ENCODE results near the gene HCCS.

Gene HCCS

DNA sequence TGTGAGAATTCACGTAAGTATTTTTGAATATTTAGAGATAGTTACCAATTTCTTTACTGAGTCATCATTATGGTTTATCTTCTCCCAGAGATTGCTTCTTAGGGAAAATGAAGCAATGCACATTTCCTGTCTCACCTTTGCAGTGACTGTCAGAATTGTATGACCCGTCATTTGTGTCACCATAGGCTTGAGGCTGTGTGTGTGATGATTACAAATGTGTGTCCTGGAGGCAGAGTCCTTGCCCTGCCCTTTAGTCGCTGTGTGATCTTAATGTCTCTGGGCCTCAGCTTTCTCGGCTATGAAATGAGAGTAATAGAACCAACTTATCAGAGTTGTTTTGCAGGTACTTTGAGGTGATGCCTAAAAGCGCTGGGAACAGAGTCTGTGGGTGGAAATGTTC lies 13.9 kb downstream of the HCCS start:
- Histone ChIP-seq H3K27ac (ENCODE audit: low read length) (no peak overlapping the region), H3K9me3 (ENCODE audit: insufficient read depth, low read depth, low read length) (no peaks in the 10 kb centered on the region), H3K4me1 (ENCODE audit: insufficient read depth, low read length) (no peaks in the 10 kb centered on the region), H3K9ac (ENCODE audit: low read depth, low read length) (no peak overlapping the region), H3K36me3 (ENCODE audit: insufficient read depth, low read depth, low read length) (peaks cover 30% of the 10 kb centered on the region; the same call in 1 of the 2 replicates), H3K27me3 (ENCODE audit: insufficient read depth, low read length) (no peaks in the 10 kb centered on the region), H3K4me3 (ENCODE audit: low read length) (no peak overlapping the region)

DNA sequence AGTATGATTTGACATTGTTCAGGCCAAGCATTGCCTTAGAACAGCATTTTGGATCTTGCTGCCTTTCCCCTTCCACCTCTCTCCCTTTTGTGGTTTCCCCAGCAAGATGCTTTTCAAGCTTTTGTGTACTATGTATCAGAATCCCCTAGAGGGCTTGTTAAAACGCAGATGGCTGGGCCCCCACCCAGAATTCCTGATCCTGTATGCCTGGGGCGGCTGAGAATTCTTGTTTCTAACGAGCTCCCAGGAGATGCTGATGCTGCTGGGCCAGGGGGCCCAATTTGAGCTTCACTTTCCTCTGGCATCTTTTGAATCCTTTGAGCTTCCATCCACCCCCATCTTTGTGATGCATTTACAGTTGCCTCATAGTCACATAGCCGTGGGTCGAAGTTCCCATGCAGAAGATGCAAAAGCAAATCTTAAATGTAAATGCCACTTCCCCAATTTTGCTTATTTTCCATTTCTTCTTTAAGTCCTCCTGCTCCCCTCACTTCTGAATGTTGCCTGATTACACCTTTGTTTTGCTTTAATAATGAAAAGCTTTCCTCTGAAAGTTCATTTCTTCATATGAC lies 18.5 kb downstream of the HCCS start:
- Histone ChIP-seq H3K4me1 (ENCODE audit: insufficient read depth, low read length) (no peaks in the 10 kb centered on the region), H3K9ac (ENCODE audit: low read depth, low read length) (no peak overlapping the region), H3K9me3 (ENCODE audit: insufficient read depth, low read depth, low read length) (no peaks in the 10 kb centered on the region), H3K27me3 (ENCODE audit: insufficient read depth, low read length) (no peaks in the 10 kb centered on the region), H3K27ac (ENCODE audit: low read length) (no peak overlapping the region), H3K4me3 (ENCODE audit: low read length) (no peak overlapping the region), H3K36me3 (ENCODE audit: insufficient read depth, low read depth, low read length) (no peaks in the 10 kb centered on the region)

DNA sequence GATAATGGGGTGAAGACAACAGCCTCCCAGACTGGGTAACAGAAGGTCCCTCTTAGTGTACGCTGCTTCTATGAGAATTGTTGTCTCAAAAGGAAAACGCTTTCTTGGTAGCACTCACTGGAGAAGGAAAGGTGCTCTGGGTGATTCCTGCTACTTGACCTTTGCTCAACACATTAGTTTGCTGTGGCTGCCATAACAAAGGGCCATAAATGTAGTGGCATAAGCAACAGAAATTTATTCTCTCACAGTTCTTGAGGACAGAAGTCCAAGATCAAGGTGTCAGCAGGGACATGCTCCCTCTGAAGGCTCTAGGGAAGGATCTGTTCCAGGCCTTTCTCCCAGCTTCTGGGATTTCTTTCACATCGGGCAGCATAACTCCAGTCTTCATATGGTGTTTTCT lies 19.0 kb downstream of the HCCS start:
- H3K4me1 ChIP-seq (ENCODE audit: insufficient read depth, low read length): no peaks in the 10 kb centered on the region
- H3K9ac ChIP-seq (ENCODE audit: low read depth, low read length): no peak overlapping the region
- no peaks in the 10 kb centered on the region for H3K36me3 ChIP-seq (ENCODE audit: insufficient read depth, low read depth, low read length)
- H3K9me3 ChIP-seq (ENCODE audit: insufficient read depth, low read depth, low read length): no peaks in the 10 kb centered on the region
- no peak overlapping the region for H3K27ac ChIP-seq (ENCODE audit: low read length)
- no peaks in the 10 kb centered on the region for H3K27me3 ChIP-seq (ENCODE audit: insufficient read depth, low read length)
- no peak overlapping the region for H3K4me3 ChIP-seq (ENCODE audit: low read length)

DNA sequence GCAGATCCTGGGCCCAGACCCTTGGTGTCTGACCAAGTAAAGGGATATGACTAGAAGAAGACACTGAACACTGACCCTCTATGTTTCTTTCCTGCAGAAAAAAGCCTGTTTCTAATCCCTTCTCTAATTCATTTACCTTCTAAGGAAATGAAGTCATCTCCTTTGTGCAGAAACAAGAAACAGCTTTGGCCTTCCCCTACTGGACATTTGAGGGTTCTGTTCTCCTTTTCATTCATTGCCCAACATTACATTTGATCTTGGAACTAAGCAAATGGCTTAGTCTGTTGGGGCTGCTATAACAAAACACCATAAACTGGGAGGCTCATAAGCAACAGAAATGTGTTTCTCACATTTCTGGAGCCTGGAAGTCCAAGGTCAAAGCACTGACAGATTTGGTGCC lies 20.0 kb downstream of the HCCS start:
- no peak overlapping the region for H3K27ac ChIP-seq (ENCODE audit: low read length)
- H3K9ac ChIP-seq (ENCODE audit: low read depth, low read length): no peak overlapping the region
- H3K36me3 ChIP-seq (ENCODE audit: insufficient read depth, low read depth, low read length): no peaks in the 10 kb centered on the region
- no peaks in the 10 kb centered on the region for H3K9me3 ChIP-seq (ENCODE audit: insufficient read depth, low read depth, low read length)
- no peaks in the 10 kb centered on the region for H3K4me1 ChIP-seq (ENCODE audit: insufficient read depth, low read length)
- H3K4me3 ChIP-seq (ENCODE audit: low read length): no peak overlapping the region
- no peaks in the 10 kb centered on the region for H3K27me3 ChIP-seq (ENCODE audit: insufficient read depth, low read length)

DNA sequence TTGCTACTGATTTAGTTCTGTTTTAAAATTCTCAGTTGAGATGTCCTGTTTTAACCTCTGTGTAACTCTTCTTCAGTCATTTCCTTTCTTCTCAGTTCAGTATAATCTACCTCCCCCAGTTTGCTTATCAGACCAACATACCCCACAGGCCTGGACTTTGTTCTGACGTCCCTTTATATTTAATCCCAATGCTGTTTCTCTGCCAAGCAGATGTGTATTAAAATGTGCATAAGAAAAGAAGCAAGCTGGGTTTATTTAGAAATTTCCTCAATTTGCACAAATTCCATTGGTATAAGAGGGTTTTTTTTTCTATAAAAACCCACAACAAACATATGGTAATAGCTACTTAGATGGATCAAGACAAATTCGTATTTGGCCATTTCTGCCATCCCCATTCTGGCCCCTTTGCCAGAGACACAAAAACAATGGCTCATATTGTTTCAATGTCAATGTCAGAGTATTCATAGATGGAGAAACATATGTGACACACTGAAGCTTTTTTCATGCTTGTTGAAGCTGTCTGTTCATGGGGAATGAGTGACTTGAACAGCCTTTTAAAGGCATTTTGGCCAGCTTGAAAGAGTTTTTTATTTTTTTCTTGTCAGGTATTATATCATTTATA lies 24.5 kb downstream of the HCCS start:
- Histone ChIP-seq H3K9ac (ENCODE audit: low read depth, low read length) (no peak overlapping the region), H3K27me3 (ENCODE audit: insufficient read depth, low read length) (no peaks in the 10 kb centered on the region), H3K27ac (ENCODE audit: low read length) (no peak overlapping the region), H3K36me3 (ENCODE audit: insufficient read depth, low read depth, low read length) (no peaks in the 10 kb centered on the region), H3K9me3 (ENCODE audit: insufficient read depth, low read depth, low read length) (no peaks in the 10 kb centered on the region), H3K4me3 (ENCODE audit: low read length) (no peak overlapping the region), H3K4me1 (ENCODE audit: insufficient read depth, low read length) (no peaks in the 10 kb centered on the region)

DNA sequence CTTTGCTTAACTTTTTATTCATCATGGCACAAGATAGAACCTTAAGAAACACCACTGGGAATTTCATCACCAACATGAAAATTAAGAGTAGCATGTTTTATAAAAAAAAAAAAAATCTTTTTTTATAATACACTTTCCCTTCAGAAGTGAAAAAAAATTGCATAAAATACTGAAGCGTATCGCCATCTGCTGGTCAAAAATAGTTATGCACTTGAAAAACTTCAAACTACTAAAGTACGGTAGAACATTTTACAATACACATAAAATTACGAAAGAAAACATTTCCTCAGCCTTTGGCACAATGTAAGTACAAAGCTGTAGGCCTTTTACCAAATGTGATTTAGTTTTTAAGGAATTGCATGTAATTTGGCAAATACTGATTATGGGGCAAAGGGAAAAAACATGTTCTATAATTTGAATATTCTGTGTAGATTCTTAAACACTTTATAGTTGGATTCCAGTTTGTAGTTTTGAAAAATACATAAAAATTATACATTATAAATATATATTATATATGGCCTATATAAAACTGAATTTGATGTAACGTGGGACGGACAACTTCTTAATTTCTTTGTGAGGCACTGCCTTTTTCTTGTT lies 26.5 kb downstream of the HCCS start:
- Histone ChIP-seq H3K9ac (ENCODE audit: low read depth, low read length) (no peak overlapping the region), H3K4me3 (ENCODE audit: low read length) (no peak overlapping the region), H3K9me3 (ENCODE audit: insufficient read depth, low read depth, low read length) (no peaks in the 10 kb centered on the region), H3K27me3 (ENCODE audit: insufficient read depth, low read length) (no peaks in the 10 kb centered on the region), H3K36me3 (ENCODE audit: insufficient read depth, low read depth, low read length) (no peaks in the 10 kb centered on the region), H3K27ac (ENCODE audit: low read length) (no peak overlapping the region), H3K4me1 (ENCODE audit: insufficient read depth, low read length) (no peaks in the 10 kb centered on the region)

DNA sequence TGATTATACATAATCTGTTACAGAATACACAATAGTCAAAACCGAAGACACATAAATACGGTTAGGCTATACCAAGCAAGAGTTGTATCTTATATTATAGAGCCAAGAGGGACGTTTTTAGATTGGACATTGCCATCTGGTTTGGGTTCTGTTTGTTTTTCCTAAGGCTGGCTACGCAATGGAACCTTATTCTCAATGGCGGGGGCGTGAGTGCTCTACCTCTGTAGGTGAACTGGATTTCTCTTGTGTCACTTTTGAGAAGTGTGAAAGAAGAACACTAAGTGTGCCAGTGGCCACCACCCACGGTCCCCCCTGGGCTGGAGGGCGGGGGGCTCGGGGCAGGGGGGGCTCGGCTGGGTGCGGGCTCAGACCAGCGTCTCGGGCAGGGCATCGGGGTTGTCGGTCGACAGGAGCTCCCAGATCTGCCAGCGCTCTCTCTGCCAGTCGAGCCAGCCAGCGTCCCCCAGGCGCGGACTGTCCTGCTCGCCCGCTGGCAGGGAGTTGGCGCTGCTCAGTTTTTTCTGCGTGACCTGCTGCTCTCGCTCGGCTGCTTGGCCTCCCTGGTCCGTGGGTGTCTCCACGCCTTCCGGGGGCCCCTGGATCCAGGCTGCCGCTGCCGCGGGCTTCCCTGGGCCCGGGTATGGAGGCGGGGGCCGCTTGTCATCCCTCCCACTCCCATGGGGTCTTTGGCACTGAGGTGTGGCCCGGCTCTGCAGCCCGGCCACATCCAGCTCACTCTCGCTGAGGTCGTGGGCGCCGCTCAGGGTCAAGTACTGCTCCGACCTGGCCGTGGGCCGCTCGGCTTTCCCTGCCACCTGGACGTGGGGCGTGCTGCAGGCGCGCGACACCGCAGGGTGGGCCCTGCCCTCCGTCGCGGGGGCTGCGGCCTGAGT lies 27.6 kb downstream of the HCCS start:
- Histone ChIP-seq H3K36me3 (ENCODE audit: insufficient read depth, low read depth, low read length) (no peaks in the 10 kb centered on the region), H3K9me3 (ENCODE audit: insufficient read depth, low read depth, low read length) (no peaks in the 10 kb centered on the region), H3K9ac (ENCODE audit: low read depth, low read length) (no peak overlapping the region), H3K27ac (ENCODE audit: low read length) (no peak overlapping the region), H3K4me1 (ENCODE audit: insufficient read depth, low read length) (no peaks in the 10 kb centered on the region), H3K27me3 (ENCODE audit: insufficient read depth, low read length) (no peaks in the 10 kb centered on the region), H3K4me3 (ENCODE audit: low read length) (no peak overlapping the region)

DNA sequence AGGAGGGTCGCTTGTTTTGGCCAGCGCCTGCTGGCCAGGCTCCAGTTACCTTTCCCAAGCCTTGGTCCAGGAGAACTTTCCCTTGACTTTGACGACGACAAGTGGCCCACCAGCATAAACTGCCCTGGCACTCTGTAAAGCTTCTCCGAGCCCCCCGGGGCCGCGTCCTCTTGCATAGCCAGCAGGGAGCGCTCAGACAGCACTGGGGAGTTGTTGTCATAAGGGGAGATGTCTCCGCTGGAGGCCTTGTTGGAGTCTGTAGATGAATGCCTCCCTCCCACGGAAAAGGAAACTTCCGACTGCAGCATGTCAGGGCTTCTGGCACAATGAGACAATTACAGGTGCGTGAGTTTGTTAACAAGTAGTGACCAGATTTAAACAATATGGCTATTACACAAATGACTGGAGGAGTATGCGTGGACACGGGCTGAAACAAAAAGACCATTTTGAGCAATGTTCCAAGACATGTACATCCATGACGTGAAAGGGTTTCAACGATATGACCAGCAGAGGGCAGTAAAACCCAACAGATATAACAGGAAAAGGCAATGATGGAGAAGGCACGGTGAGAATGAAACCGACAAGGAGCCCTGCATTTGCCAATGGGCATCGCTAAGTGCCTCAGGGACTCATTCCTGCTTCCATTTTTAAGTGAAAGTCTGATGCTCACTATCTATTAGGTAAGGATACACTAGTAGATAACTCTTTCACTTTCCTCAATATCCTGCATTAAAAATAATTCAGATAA lies 33.0 kb downstream of the HCCS start:
- H3K27ac ChIP-seq (ENCODE audit: low read length): no peak overlapping the region
- no peaks in the 10 kb centered on the region for H3K36me3 ChIP-seq (ENCODE audit: insufficient read depth, low read depth, low read length)
- H3K27me3 ChIP-seq (ENCODE audit: insufficient read depth, low read length): no peaks in the 10 kb centered on the region
- no peak overlapping the region for H3K9ac ChIP-seq (ENCODE audit: low read depth, low read length)
- no peaks in the 10 kb centered on the region for H3K9me3 ChIP-seq (ENCODE audit: insufficient read depth, low read depth, low read length)
- no peaks in the 10 kb centered on the region for H3K4me1 ChIP-seq (ENCODE audit: insufficient read depth, low read length)
- peak overlapping the region; percentile 38; the same call in 1 of the 2 replicates for H3K4me3 ChIP-seq (ENCODE audit: low read length)

DNA sequence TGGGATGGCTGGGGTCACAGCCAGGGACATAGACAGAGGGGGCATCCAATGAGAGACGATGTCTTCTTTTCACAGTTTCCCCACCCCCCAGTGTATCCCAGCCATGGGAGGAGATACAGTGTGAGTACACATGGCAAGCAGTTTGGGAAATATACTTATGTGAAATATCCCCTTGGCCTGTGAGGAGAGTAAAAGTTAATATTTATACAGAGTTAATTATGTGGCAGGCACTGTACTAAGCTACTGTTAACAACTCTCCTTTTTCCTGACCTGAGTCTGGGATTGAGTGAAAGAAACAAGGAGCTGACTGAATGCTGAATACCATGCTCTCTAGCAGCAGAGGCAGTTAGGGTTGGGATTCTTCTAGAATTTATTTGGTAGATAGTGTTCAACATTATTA lies 35.3 kb downstream of the HCCS start:
- Histone ChIP-seq H3K4me3 (ENCODE audit: low read length) (no peak overlapping the region), H3K27ac (ENCODE audit: low read length) (no peak overlapping the region), H3K9me3 (ENCODE audit: insufficient read depth, low read depth, low read length) (no peaks in the 10 kb centered on the region), H3K9ac (ENCODE audit: low read depth, low read length) (no peak overlapping the region), H3K36me3 (ENCODE audit: insufficient read depth, low read depth, low read length) (no peaks in the 10 kb centered on the region), H3K27me3 (ENCODE audit: insufficient read depth, low read length) (no peaks in the 10 kb centered on the region), H3K4me1 (ENCODE audit: insufficient read depth, low read length) (no peaks in the 10 kb centered on the region)

DNA sequence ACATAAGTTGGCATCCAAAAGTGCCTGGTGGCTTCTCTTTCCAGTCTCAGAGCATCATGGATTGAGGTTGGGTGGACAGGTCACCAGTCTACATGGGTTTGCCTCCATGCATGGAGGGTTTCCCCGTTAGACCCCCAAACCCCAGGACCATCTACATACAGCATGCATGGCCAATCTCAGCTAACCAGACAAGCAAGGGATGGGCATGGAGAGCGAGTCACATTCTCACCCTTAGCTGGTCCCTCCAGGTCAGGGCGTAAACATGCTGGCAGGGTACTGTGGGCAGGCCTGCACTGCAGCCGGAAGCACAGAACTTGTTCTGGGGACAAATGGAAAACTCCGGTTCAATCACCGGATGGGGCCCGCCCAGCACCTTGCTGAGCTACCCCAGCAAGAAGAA lies 37.3 kb downstream of the HCCS start:
- H3K36me3 ChIP-seq (ENCODE audit: insufficient read depth, low read depth, low read length): no peaks in the 10 kb centered on the region
- H3K4me1 ChIP-seq (ENCODE audit: insufficient read depth, low read length): no peaks in the 10 kb centered on the region
- no peak overlapping the region for H3K4me3 ChIP-seq (ENCODE audit: low read length)
- H3K9me3 ChIP-seq (ENCODE audit: insufficient read depth, low read depth, low read length): no peaks in the 10 kb centered on the region
- H3K27ac ChIP-seq (ENCODE audit: low read length): no peak overlapping the region
- no peaks in the 10 kb centered on the region for H3K27me3 ChIP-seq (ENCODE audit: insufficient read depth, low read length)
- H3K9ac ChIP-seq (ENCODE audit: low read depth, low read length): no peak overlapping the region

DNA sequence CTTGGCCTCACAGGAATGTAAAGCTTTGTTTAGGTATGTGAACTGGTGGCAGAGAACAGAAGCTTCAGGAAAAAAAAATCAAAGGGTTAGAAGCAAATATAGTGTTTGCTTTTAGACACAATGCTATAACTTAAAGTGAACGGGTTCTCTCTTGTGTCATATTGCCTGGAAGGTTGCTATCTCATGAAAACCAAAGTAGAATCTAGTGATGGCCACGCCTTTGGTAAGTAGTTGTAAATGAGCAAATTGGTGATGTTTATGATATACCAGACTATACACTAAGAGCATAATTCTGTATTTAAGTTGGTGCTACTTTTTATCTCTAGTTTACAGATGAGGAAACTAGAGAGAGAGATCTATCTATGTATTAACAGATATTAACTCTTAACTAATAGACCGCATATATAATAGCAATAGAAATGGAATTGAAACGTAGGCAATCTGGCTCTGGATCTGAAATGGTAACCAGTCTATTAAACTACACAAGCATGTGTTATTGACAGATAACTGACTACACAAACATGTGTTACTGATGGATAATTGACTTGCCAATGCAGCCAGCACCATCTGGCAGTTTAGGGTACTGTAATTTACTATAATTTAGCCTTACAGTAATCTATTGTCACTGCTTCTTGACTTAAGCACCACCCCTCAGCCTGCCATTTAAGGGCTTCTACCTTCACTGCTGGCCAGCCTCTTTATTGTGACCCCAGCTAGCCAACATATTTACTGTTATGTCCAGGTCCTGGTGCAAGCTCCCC lies 40.8 kb downstream of the HCCS start:
- H3K27ac ChIP-seq (ENCODE audit: low read length): no peak overlapping the region
- no peaks in the 10 kb centered on the region for H3K36me3 ChIP-seq (ENCODE audit: insufficient read depth, low read depth, low read length)
- no peaks in the 10 kb centered on the region for H3K4me1 ChIP-seq (ENCODE audit: insufficient read depth, low read length)
- no peaks in the 10 kb centered on the region for H3K9me3 ChIP-seq (ENCODE audit: insufficient read depth, low read depth, low read length)
- H3K27me3 ChIP-seq (ENCODE audit: insufficient read depth, low read length): no peaks in the 10 kb centered on the region
- H3K4me3 ChIP-seq (ENCODE audit: low read length): no peak overlapping the region
- no peak overlapping the region for H3K9ac ChIP-seq (ENCODE audit: low read depth, low read length)

All from iPS-20b (cell line).